Measurements from ENCODE around the gene MIER2. TPM values are rescaled to one million over a fixed set of nuclear protein-coding genes. Genes with fewer than 3 reads are reported as not detected.

Gene MIER2
- total and polyA plus RNA-seq, 8 donors = 5.8 to 29.6 (median 13.2) TPM

DNA sequence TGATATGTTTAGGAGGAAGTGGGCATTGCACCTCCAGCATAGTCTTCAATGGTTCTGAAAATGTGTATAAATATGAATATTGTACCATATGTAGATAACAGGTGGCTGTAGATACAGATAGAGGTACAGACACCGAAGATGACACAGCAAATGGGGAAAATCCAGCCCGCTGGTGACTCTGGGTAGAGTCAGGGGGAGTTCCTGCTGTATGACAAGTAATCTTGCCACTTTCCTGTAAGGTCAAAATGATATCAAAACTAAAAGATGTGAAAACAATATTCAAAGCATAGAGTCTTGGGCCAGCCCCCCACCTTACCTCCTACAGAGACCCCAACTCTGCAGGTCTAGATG is 46.6 kb upstream of the MIER2 start:
- H3K27me3 ChIP-seq = peaks cover 0 to 34% (median 3%) of the 10 kb centered on the region in 3 donors
- no peak overlapping the region for H3K27ac ChIP-seq
- H3K4me3 ChIP-seq = no peak overlapping the region
- H3K36me3 ChIP-seq = no peaks in the 10 kb centered on the region
- no peaks in the 10 kb centered on the region for H3K4me1 ChIP-seq
- DNase-seq = no peak
- TF ChIP-seq POLR2A (IDR thresholded peaks at IDR 0.05) (no peak), POLR2AphosphoS5 (IDR thresholded peaks at IDR 0.05) (no peak), EP300 (IDR thresholded peaks at IDR 0.05) (no peak)
- TF ChIP-seq, protein P1, sequence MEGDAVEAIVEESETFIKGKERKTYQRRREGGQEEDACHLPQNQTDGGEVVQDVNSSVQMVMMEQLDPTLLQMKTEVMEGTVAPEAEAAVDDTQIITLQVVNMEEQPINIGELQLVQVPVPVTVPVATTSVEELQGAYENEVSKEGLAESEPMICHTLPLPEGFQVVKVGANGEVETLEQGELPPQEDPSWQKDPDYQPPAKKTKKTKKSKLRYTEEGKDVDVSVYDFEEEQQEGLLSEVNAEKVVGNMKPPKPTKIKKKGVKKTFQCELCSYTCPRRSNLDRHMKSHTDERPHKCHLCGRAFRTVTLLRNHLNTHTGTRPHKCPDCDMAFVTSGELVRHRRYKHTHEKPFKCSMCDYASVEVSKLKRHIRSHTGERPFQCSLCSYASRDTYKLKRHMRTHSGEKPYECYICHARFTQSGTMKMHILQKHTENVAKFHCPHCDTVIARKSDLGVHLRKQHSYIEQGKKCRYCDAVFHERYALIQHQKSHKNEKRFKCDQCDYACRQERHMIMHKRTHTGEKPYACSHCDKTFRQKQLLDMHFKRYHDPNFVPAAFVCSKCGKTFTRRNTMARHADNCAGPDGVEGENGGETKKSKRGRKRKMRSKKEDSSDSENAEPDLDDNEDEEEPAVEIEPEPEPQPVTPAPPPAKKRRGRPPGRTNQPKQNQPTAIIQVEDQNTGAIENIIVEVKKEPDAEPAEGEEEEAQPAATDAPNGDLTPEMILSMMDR (IDR thresholded peaks at IDR 0.05) = no peak
- peaks cover 0 to 3% (median 0%) of the 10 kb centered on the region in 4 donors for H3K9me3 ChIP-seq
- intact Hi-C loops (cut with DNase I; ENCODE audit: low total_unique reads) = loop anchor here (10.0 kb wide), 1 partner anchor 84 kb away; a partner anchor contains a TSS
- 71 to 80% (median 76%) methylated on average over 2 of the region's 2 CpGs for WGBS, 5 donors

DNA sequence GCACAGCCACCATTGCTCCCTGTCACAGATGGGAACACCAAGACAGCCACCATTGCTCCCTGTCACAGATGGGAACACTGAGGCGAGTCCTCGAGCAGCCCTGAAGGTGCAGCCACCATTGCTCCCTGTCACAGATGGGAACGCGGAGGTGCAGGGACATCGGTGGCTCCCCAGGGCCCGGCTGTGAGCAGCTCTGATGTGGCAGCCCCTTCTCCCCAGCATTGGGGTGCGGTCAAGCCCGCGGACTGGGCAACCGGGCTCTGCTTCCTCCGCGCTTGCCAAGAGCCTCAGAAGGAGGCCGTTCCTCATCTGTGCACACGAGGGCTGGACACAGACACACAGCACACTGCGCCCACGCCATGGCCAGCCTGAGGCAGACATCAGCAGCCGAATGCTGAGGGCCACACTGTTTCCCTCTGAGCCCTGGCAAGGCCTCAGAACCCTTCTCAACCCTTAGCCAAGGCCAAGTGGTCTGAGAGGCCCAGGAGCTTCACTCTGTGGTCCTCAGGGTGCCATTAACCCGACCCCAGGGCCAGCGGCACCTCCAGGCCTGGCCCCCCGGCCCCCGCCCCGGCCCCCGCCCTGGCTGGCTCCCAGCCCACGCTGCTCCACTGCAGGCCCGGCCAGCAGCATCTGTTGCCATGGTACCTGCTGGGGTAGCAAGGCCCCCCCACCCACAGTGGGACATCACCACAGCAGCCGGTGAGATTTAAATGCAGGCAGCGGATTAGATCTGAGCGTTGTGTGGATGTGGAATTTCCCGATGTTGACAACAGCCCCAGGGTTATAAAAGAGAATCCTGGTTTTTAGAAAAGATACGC is 46.0 kb upstream of the MIER2 start:
- H3K27me3 ChIP-seq = peaks cover 0 to 37% (median 3%) of the 10 kb centered on the region in 3 donors
- DNase-seq = no peak
- TF ChIP-seq POLR2A (IDR thresholded peaks at IDR 0.05) (no peak), EP300 (IDR thresholded peaks at IDR 0.05) (no peak), POLR2AphosphoS5 (IDR thresholded peaks at IDR 0.05) (no peak)
- TF ChIP-seq, protein P1 (IDR thresholded peaks at IDR 0.05) = no peak
- no peaks in the 10 kb centered on the region for H3K36me3 ChIP-seq
- WGBS, 5 donors = 77 to 84% (median 80%) methylated on average over 21 to 30 of the region's 30 CpGs
- H3K27ac ChIP-seq = no peak overlapping the region
- no peak overlapping the region for H3K4me3 ChIP-seq
- no peaks in the 10 kb centered on the region for H3K4me1 ChIP-seq
- H3K9me3 ChIP-seq = peaks cover 0 to 1% (median 0%) of the 10 kb centered on the region in 4 donors
- intact Hi-C loops (cut with DNase I; ENCODE audit: low total_unique reads) = loop anchor here (10.0 kb wide), 1 partner anchor 84 kb away; a partner anchor contains a TSS

DNA sequence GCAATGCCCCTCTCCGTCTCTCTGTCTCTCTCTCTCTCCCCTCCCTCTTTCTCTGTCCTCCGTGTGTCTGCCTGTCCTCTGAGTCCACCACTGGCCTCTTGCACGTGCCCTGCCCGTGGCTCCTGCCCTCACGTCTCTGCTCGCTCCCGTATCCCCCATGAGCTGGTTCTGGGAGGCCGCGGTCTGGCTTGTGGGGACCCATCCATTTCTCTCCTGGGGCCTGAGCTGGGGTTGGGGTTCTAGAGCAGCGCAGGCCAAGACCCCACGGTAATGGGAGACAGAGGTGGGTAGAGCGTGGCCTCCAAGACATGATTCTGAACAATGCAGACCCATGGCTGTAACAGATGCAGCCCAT is 45.3 kb upstream of the MIER2 start:
- Histone ChIP-seq H3K9me3 (no peaks in the 10 kb centered on the region), H3K27ac (no peak overlapping the region), H3K4me1 (no peaks in the 10 kb centered on the region), H3K27me3 (peaks cover 0 to 38% (median 3%) of the 10 kb centered on the region in 3 donors), H3K4me3 (no peak overlapping the region), H3K36me3 (no peaks in the 10 kb centered on the region)
- DNase-seq = no peak
- TF ChIP-seq, protein P1 (IDR thresholded peaks at IDR 0.05) = no peak
- 75 to 89% (median 80%) methylated on average over 12 of the region's 12 CpGs for WGBS, 5 donors
- intact Hi-C loops (cut with DNase I; ENCODE audit: low total_unique reads) = loop anchor here (10.0 kb wide), 1 partner anchor 85 kb away; a partner anchor contains a TSS

DNA sequence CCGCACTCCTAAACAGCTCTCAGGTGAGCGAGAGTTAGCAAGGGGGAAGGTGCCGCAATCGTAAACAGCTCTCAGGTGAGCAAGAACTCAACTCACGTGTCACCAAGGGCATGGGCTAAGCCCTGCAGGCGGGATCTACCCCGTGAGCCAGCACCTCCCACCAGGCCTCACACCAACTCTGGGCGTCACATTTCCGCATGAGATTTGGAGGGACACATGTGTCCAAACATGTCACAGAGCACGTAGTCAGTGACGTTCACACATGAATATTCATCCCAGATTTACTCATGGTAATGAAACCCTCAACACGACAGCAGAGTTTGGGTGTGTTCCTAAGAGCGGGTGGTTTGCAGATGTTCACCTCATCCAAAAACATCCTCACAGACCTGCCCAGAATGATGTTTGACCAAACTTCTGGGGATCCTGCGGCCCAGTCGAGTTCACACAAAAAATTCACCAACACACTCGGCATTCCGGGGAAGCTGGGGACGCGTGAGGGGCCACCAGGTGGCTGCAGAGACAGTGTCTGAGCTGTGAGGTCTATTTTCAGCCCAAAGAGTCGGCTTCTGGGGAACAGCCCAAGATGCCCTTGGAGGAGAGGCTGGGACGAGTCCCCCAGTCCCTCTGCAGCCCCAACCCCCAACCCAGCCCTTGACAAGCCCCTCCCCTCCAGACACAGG is 44.8 kb upstream of the MIER2 start:
- Histone ChIP-seq H3K27me3 (peaks cover 0 to 43% (median 3%) of the 10 kb centered on the region in 3 donors), H3K27ac (no peak overlapping the region), H3K9me3 (no peaks in the 10 kb centered on the region), H3K4me3 (no peak overlapping the region), H3K36me3 (no peaks in the 10 kb centered on the region), H3K4me1 (no peaks in the 10 kb centered on the region)
- TF ChIP-seq POLR2A (IDR thresholded peaks at IDR 0.05) = no peak
- TF ChIP-seq, protein P1 (IDR thresholded peaks at IDR 0.05) = no peak
- no peak for TF ChIP-seq POLR2AphosphoS5 (IDR thresholded peaks at IDR 0.05)
- no peak for TF ChIP-seq EP300 (IDR thresholded peaks at IDR 0.05)
- WGBS, 5 donors = 52 to 69% (median 60%) methylated on average over 9 to 21 of the region's 21 CpGs
- DNase-seq = no peak
- intact Hi-C loops (cut with DNase I; ENCODE audit: low total_unique reads) = no loop called here

Measured in stomach (tissue), 9 donors.